AG04449 (cell line): ENCODE measurements around the gene PRR12.
A peak's percentile ranks its signal among the peaks of the same experiment; 100 is the strongest.

ENCODE experiments used
- CTCF ChIA-PET: fragments of 350-600 bp; formaldehyde crosslinking; extraction: SDS; loops from one replicate; lab custom pipeline; 2021; ENCODE audit warnings: antibody characterized with exemption; lab: Yijun Ruan, JAX
- POLR2A ChIA-PET: fragments of 400-600, 350-600 bp; formaldehyde crosslinking; extraction: SDS; loops from one replicate; lab custom pipeline; 2020; ENCODE audit warnings: antibody characterized with exemption, inconsistent platforms; lab: Yijun Ruan, JAX
- DNase-seq: peaks from one replicate; pipeline ENCODE4 v3.0.0-alpha.2; 2010; ENCODE audit warnings: low read depth, low spot score
- H3K4me3 ChIP-seq: 2 replicates; pipeline ENCODE4 v1.5.1; 2011; ENCODE audit warnings: low read depth, mild to moderate bottlenecking, control low read depth, low read length
- CTCF ChIP-seq: IDR thresholded peaks from one replicate; pipeline ENCODE4 v1.5.1; 2011; ENCODE audit warnings: mild to moderate bottlenecking, moderate library complexity, low read length, control low read depth, inconsistent platforms; ENCODE audit not compliant: insufficient read depth; ENCODE audit errors: missing control alignments

The PRR12 gene

DNA sequence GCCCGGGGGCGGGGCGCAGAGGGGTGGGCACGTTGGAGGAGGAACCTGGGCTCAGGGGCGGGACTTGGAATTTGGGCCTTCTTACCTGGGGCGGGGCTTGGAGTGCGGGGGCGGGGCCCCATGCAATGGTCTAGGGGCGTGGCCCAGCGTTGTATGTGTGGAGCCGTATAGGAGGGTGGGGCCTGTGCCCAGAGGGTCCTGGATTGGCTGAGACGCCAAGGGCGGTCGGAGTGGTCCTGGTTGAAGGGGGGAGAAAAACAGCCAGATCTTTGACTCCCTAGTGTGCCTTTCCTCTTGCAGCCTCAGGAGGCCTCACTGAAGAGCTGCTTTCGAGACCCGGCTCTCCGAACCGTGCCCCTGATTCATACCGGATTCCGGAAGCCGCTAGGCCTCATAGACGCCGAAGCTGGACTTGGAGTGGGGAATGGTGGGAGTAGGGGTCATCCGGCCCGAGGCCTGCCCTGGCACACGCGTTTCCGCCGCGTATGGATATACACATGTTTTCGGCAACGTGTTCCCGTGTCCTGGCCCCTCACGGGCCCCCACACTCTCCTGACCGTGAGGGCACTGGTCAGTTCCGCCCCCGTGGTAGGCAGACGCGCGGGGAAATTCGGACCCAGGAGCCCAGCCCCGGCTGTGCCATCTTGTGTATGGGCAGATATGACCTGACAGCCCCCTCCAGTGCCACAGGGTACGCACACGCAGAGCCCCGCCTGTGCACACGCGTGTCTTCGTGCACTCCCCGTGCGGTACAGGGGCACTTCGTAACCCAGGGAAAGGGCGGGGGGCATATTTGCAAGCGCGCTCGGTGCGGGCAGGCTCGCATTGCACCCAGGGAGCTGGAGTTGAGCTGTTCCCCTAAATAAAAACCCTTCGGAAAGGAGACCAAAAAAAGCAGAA is 661 bp upstream of the PRR12 start:
- DNase-seq: peak; percentile 67
- peak overlapping the region; percentile 85 for H3K4me3 ChIP-seq
- ChIA-PET POLR2A (interaction anchor here (0.6 to 1.7 kb wide), 10 partner anchors 8 to 87 kb away, joined by 3 to 16 read pairs (median 4); partner anchors contain the start of genes BCL2L12, IRF3, NOSIP and PRMT1), CTCF (interaction anchor here (1.2 to 2.7 kb wide), 3 partner anchors 9 to 52 kb away, joined by 3 to 15 read pairs (median 6); partner anchors contain the start of gene SCAF1)
- TF ChIP-seq CTCF: no peak

GRCh38 chr19:49591731-49592485 is 926 bp downstream of the PRR12 start:
- ChIA-PET CTCF (interaction anchor here (1.1 kb wide), 1 partner anchor 89 kb away, joined by 3 read pairs; no protein-coding TSS in a partner anchor), POLR2A (interaction anchor here (1.0 to 1.1 kb wide), 2 partner anchors 11 to 48 kb away, joined by 5 to 6 read pairs; partner anchors contain the start of genes NOSIP, PRRG2 and RRAS)
- peak overlapping the region; percentile 85 for H3K4me3 ChIP-seq
- no peak for TF ChIP-seq CTCF
- DNase-seq: no peak

DNA sequence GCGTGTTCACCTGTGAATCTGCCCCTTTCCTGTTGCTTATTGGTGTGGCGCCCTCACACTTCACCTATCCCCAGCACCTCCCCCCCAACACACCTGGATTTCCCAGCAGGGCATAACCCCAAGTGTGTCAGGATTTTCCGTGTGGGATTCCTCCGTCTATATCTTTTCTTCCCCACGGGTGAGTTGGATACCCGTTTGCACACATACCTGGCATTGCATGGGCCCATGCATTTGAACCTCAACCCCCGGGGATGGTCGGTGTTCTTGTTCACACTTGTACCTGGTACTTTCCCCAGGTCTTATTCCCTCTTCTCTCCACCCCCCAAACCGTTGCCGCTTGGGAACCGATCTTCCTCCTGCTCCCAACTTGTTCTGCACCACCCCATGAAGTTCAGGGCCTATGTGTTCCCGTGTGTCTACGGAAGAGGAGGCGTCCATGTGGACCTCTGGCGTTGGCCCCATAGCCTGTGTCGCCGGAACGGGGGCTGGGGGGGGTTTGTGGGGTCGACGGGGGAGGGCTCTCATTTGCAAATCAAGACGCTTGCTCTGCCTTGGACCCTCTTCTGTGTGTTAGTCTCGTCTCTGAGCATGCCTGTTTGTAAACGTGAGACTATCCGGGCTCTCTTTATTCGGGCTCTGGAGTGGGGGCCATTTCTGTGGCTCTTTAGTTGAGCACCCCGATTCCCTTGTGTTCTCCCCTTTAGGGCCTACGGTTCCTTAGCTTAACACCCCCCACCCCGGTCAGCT is 1.7 kb downstream of the PRR12 start:
- DNase-seq: no peak
- peak overlapping the region; percentile 85 for H3K4me3 ChIP-seq
- ChIA-PET POLR2A (interaction anchor here (0.8 to 1.2 kb wide), 4 partner anchors 12 to 72 kb away, joined by 3 to 6 read pairs (median 4); partner anchors contain the start of genes NOSIP, PRRG2, RRAS and SCAF1), CTCF (interaction anchor here (0.8 to 1.3 kb wide), 5 partner anchors 10 to 89 kb away, joined by 3 to 4 read pairs (median 3); partner anchors contain the start of gene RRAS)
- TF ChIP-seq CTCF: no peak

GRCh38 chr19:49593233-49594113 is 2.5 kb downstream of the PRR12 start:
- peak overlapping the region; percentile 85 for H3K4me3 ChIP-seq
- peak; percentile 40 for DNase-seq
- CTCF ChIA-PET: interaction anchor here (0.7 to 1.3 kb wide), 5 partner anchors 9 to 47 kb away, joined by 3 to 4 read pairs (median 3); partner anchors contain the start of gene RRAS
- no peak for TF ChIP-seq CTCF
- POLR2A ChIA-PET: interaction anchor here (0.6 to 1.2 kb wide), 4 partner anchors 47 to 105 kb away, joined by 3 to 6 read pairs (median 4); partner anchors contain the start of genes RRAS and SCAF1
